22Rv1 (cell line): ENCODE measurements around the gene ZWILCH.

Experiments used
- CTCF ChIP-seq: fragments of 450-650 bp; IDR thresholded peaks from 2 replicates; pipeline ENCODE4 v1.5.1; 2017; ENCODE audit warnings: mild to moderate bottlenecking
- ZFX ChIP-seq: fragments of 450-650 bp; IDR thresholded peaks from 2 replicates; pipeline ENCODE4 v1.6.1; 2017; ENCODE audit warnings: antibody characterized with exemption, borderline replicate concordance

GRCh38 chr15:66523926-66524325, 18.8 kb downstream of the ZWILCH start:
- TF ChIP-seq CTCF (no peak), ZFX (no peak)
